H9 (cell line): ENCODE data around the gene NRG3. TPM values are rescaled to one million over a fixed set of nuclear protein-coding genes. Genes with fewer than 3 reads are reported as not detected.

Source experiments
- DNase-seq: peaks from one replicate; pipeline ENCODE4 v3.0.0-alpha.2; 2017
- H2AFZ ChIP-seq: one replicate; pipeline ENCODE4 v1.6.1; 2013; ENCODE audit warnings: mild to moderate bottlenecking, low read length, control low read depth, moderate library complexity
- H2AK5ac ChIP-seq: 2 replicates; pipeline ENCODE4 v1.6.1; 2013; ENCODE audit warnings: low read length, control low read depth, mixed read lengths; ENCODE audit not compliant: insufficient read length
- H2BK120ac ChIP-seq: one replicate; pipeline ENCODE4 v1.6.1; 2013; ENCODE audit warnings: low read depth, mild to moderate bottlenecking, low read length, control low read depth, inconsistent platforms; ENCODE audit not compliant: poor library complexity, severe bottlenecking
- H2BK12ac ChIP-seq: 2 replicates; pipeline ENCODE4 v1.6.1; 2013; ENCODE audit warnings: low read length, control low read depth, mixed read lengths, low read depth; ENCODE audit not compliant: insufficient read length
- H2BK15ac ChIP-seq: 2 replicates; pipeline ENCODE4 v1.6.1; 2013; ENCODE audit warnings: low read depth, low read length, control low read depth
- H2BK20ac ChIP-seq: one replicate; pipeline ENCODE4 v1.6.1; 2013; ENCODE audit warnings: low read depth, mild to moderate bottlenecking, low read length, control low read depth, inconsistent platforms; ENCODE audit not compliant: poor library complexity, severe bottlenecking
- H2BK5ac ChIP-seq: 2 replicates; pipeline ENCODE4 v1.6.1; 2013; ENCODE audit warnings: low read length, control low read depth, mixed read lengths; ENCODE audit not compliant: insufficient read length
- H3K14ac ChIP-seq: 2 replicates; pipeline ENCODE4 v1.6.1; 2013; ENCODE audit warnings: low read length, control low read depth; ENCODE audit not compliant: insufficient read depth
- H3K18ac ChIP-seq: 2 replicates; pipeline ENCODE4 v1.6.1; 2013; ENCODE audit warnings: low read depth, mild to moderate bottlenecking, mixed read lengths, low read length, control low read depth; ENCODE audit not compliant: insufficient read length
- H3K23ac ChIP-seq: 2 replicates; pipeline ENCODE4 v1.6.1; 2013; ENCODE audit warnings: low read length, control low read depth, mixed read lengths, low read depth; ENCODE audit not compliant: insufficient read length
- H3K23me2 ChIP-seq: 2 replicates; pipeline ENCODE4 v1.6.1; 2013; ENCODE audit warnings: low read depth, mild to moderate bottlenecking, mixed read lengths, low read length, control low read depth; ENCODE audit not compliant: insufficient read length, poor library complexity, severe bottlenecking
- H3K27ac ChIP-seq: 2 replicates; pipeline ENCODE4 v1.5.1; 2013; ENCODE audit warnings: low read length, control low read depth, mixed read lengths, low read depth; ENCODE audit not compliant: insufficient read length
- H3K27me3 ChIP-seq: 2 replicates; pipeline ENCODE4 v1.6.1; 2013; ENCODE audit warnings: low read length, control low read depth, inconsistent platforms; ENCODE audit not compliant: insufficient read depth
- H3K4ac ChIP-seq: 2 replicates; pipeline ENCODE4 v1.6.1; 2013; ENCODE audit warnings: low read depth, mild to moderate bottlenecking, control low read depth, inconsistent platforms, low read length, moderate library complexity
- H3K4me1 ChIP-seq: 2 replicates; pipeline ENCODE4 v1.6.1; 2013; ENCODE audit warnings: low read length, control low read depth, inconsistent platforms; ENCODE audit not compliant: insufficient read depth
- H3K4me2 ChIP-seq: 2 replicates; pipeline ENCODE4 v1.6.1; 2013; ENCODE audit warnings: low read length, control low read depth, mixed read lengths; ENCODE audit not compliant: insufficient read length, insufficient read depth
- H3K56ac ChIP-seq: 2 replicates; pipeline ENCODE4 v1.6.1; 2013; ENCODE audit warnings: low read depth, mild to moderate bottlenecking, mixed read lengths, low read length, control low read depth; ENCODE audit not compliant: insufficient read length
- H3K79me1 ChIP-seq: 2 replicates; pipeline ENCODE4 v1.6.1; 2013; ENCODE audit warnings: low read depth, mild to moderate bottlenecking, moderate library complexity, low read length, control low read depth, inconsistent platforms; ENCODE audit not compliant: insufficient read depth, poor library complexity, severe bottlenecking
- H3K79me2 ChIP-seq: 2 replicates; pipeline ENCODE4 v1.6.1; 2013; ENCODE audit warnings: low read length, control low read depth, inconsistent platforms; ENCODE audit not compliant: insufficient read depth
- H3K9ac ChIP-seq: 2 replicates; pipeline ENCODE4 v1.6.1; 2013; ENCODE audit warnings: low read length, control low read depth, mixed read lengths; ENCODE audit not compliant: insufficient read length; ENCODE audit errors: extremely low read depth
- H3K9me3 ChIP-seq: one replicate; pipeline ENCODE4 v1.6.1; 2013; ENCODE audit warnings: low read depth, low read length, inconsistent platforms; ENCODE audit not compliant: control insufficient read depth
- H3T11ph ChIP-seq: one replicate; pipeline ENCODE4 v1.6.1; 2013; ENCODE audit warnings: mild to moderate bottlenecking, low read length, control low read depth, inconsistent platforms
- H4K20me1 ChIP-seq: one replicate; pipeline ENCODE4 v1.6.1; 2013; ENCODE audit not compliant: control insufficient read depth, insufficient read length, insufficient read depth
- H4K5ac ChIP-seq: 2 replicates; pipeline ENCODE4 v1.6.1; 2013; ENCODE audit warnings: low read depth, mild to moderate bottlenecking, mixed read lengths, low read length, control low read depth; ENCODE audit not compliant: insufficient read length
- H4K8ac ChIP-seq: replicated peaks from 2 replicates; pipeline ENCODE4 v1.6.1; 2013; ENCODE audit warnings: low read length, control low read depth, mixed read lengths, low read depth; ENCODE audit not compliant: insufficient read length
- H4K91ac ChIP-seq: 2 replicates; pipeline ENCODE4 v1.6.1; 2013; ENCODE audit warnings: low read depth, mild to moderate bottlenecking, moderate library complexity, mixed read lengths, low read length, control low read depth; ENCODE audit not compliant: insufficient read length
- H3K27ac Mint-ChIP-seq, 3 experiments: 2 replicates in 2 of 3; 3 replicates in 1 of 3; pipeline ENCODE4 v1.8.0; 2020 to 2021; ENCODE audit warnings: mixed read lengths in 3 of 3, mild to moderate bottlenecking in 1 of 3, moderate library complexity in 1 of 3
- H3K27me3 Mint-ChIP-seq: 2 replicates; pipeline ENCODE4 v1.8.0; 2021; ENCODE audit warnings: low read depth, mild to moderate bottlenecking, moderate library complexity, mixed read lengths
- H3K36me3 Mint-ChIP-seq, 3 experiments: 2 replicates in 2 of 3; 3 replicates in 1 of 3; pipeline ENCODE4 v1.8.0; 2020 to 2021; ENCODE audit warnings: low read depth in 3 of 3, mixed read lengths in 3 of 3; ENCODE audit not compliant: insufficient read depth in 1 of 3
- H3K4me1 Mint-ChIP-seq, 2 experiments: 2 replicates each; pipeline ENCODE4 v1.8.0; 2020; ENCODE audit warnings: mixed read lengths in 2 of 2
- H3K4me3 Mint-ChIP-seq, 2 experiments: 2 replicates in 1 of 2; 3 replicates in 1 of 2; pipeline ENCODE4 v1.8.0; 2020 to 2021; ENCODE audit warnings: mild to moderate bottlenecking in 2 of 2, mixed read lengths in 2 of 2, moderate library complexity in 1 of 2
- H3K9me3 Mint-ChIP-seq, 2 experiments: 2 replicates in 1 of 2; 3 replicates in 1 of 2; pipeline ENCODE4 v1.8.0; 2020; ENCODE audit warnings: mild to moderate bottlenecking in 2 of 2, mixed read lengths in 2 of 2, moderate library complexity in 1 of 2
- WGBS: extraction: QIAGEN DNeasy Blood & Tissue Kit; methylation state at CpG from one replicate; pipeline ENCODE4 v1.1.7; 2013; ENCODE audit warnings: missing lambda C conversion rate, low lambda C conversion rate, mixed read lengths; ENCODE audit not compliant: insufficient read length; ENCODE audit errors: extremely low coverage; 5-methylcytosine and 5-hydroxymethylcytosine counted together
- total RNA-seq: library from RNA; stranded (reverse); gene quantifications from 2 replicates; pipeline ENCODE4 v1.2.1, GENCODE V29; 2021
- TF ChIP-seq, protein P1 (sequence below): fragments of 200-600 bp; sonication (generic); conservative IDR thresholded peaks from 3 replicates; pipeline ENCODE4 v1.8.0; 2021; ENCODE audit warnings: antibody characterized with exemption, mild to moderate bottlenecking

NRG3 gene
- total RNA-seq, 1 experiment from 2014 or later: 1.6 TPM

DNA sequence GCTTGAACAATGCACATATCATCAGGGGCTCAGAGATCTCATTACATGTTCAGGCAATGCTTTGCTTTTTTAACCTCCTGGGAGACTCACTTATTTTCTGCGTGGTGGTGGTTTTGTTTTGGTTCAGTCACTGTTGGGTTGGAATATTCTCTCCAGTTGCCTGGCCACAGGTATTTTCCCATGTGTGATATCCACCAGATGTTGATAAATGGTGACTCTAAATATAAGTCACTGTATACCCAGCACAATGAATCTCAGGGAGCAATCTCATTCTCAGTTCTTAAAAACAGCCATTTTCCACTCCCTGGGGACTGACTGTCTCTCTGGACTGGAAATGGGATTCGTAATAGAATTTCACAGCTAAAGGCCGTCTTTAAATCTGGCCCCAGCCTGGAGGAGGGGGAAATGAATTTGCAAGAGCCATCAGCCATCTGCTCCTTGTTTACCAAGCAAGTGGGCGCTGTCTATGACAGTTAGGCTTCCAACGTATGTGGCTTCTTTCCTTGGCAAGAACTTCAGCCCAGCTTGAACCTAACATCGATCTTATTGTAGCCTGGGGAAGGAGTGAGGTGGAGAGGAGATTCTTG is 1106.2 kb downstream of the NRG3 start:
- no peaks in the 10 kb centered on the region for H3K36me3 Mint-ChIP-seq
- no peak overlapping the region for H2BK12ac ChIP-seq
- no peak overlapping the region for H3K23ac ChIP-seq
- H3K56ac ChIP-seq: no peak overlapping the region
- H3K4me3 Mint-ChIP-seq: no peak overlapping the region
- TF ChIP-seq, protein P1, sequence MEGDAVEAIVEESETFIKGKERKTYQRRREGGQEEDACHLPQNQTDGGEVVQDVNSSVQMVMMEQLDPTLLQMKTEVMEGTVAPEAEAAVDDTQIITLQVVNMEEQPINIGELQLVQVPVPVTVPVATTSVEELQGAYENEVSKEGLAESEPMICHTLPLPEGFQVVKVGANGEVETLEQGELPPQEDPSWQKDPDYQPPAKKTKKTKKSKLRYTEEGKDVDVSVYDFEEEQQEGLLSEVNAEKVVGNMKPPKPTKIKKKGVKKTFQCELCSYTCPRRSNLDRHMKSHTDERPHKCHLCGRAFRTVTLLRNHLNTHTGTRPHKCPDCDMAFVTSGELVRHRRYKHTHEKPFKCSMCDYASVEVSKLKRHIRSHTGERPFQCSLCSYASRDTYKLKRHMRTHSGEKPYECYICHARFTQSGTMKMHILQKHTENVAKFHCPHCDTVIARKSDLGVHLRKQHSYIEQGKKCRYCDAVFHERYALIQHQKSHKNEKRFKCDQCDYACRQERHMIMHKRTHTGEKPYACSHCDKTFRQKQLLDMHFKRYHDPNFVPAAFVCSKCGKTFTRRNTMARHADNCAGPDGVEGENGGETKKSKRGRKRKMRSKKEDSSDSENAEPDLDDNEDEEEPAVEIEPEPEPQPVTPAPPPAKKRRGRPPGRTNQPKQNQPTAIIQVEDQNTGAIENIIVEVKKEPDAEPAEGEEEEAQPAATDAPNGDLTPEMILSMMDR: no peak
- no peaks in the 10 kb centered on the region for H3K79me2 ChIP-seq
- no peak overlapping the region for H3K9ac ChIP-seq
- no peak overlapping the region for H2AK5ac ChIP-seq
- peaks cover 6% of the 10 kb centered on the region for H3K4me1 ChIP-seq
- H3K9me3 ChIP-seq: no peaks in the 10 kb centered on the region
- H3K9me3 Mint-ChIP-seq: no peaks in the 10 kb centered on the region
- no peak overlapping the region for H4K91ac ChIP-seq
- no peak overlapping the region for H2BK15ac ChIP-seq
- H2BK5ac ChIP-seq: no peak overlapping the region
- H2BK20ac ChIP-seq: no peak overlapping the region
- 0 out of 7 replicates have a peak overlapping the region, but pooled peaks of 1 of the 3 experiments have one; percentile 6 for H3K27ac Mint-ChIP-seq
- H3K14ac ChIP-seq: no peak overlapping the region
- H3K79me1 ChIP-seq: no peaks in the 10 kb centered on the region
- DNase-seq: no peak
- H3K4me1 Mint-ChIP-seq: peaks cover 9 to 15% of the 10 kb centered on the region in 2 experiments
- H3K4me2 ChIP-seq: no peak overlapping the region
- H4K20me1 ChIP-seq: no peaks in the 10 kb centered on the region
- no peak overlapping the region for H2AFZ ChIP-seq
- H2BK120ac ChIP-seq: no peak overlapping the region
- H4K8ac ChIP-seq: no peak overlapping the region
- no peak overlapping the region for H3K27ac ChIP-seq
- H3K18ac ChIP-seq: no peak overlapping the region
- no peaks in the 10 kb centered on the region for H3K27me3 ChIP-seq
- no peak overlapping the region for H3K4ac ChIP-seq
- H3T11ph ChIP-seq: no peak overlapping the region
- H4K5ac ChIP-seq: no peak overlapping the region
- WGBS: no CpG with 5 or more reads among the region's 6 CpGs
- H3K27me3 Mint-ChIP-seq: no peaks in the 10 kb centered on the region
- no peaks in the 10 kb centered on the region for H3K23me2 ChIP-seq
